ENCODE results near the gene TMEM17. TPM values are rescaled to one million over a fixed set of nuclear protein-coding genes. Genes with fewer than 3 reads are reported as not detected.
"Not testable (repeated sequence)": the region's sequence is repeated elsewhere in the genome, so short reads cannot be mapped to it uniquely, and the experiment has no call there.

The TMEM17 gene
- total and polyA plus RNA-seq, 2 donors (not counting 3 experiments of a cell fraction or from before 2014, with no cell fraction given), result 0.91 to 2.0 TPM

DNA sequence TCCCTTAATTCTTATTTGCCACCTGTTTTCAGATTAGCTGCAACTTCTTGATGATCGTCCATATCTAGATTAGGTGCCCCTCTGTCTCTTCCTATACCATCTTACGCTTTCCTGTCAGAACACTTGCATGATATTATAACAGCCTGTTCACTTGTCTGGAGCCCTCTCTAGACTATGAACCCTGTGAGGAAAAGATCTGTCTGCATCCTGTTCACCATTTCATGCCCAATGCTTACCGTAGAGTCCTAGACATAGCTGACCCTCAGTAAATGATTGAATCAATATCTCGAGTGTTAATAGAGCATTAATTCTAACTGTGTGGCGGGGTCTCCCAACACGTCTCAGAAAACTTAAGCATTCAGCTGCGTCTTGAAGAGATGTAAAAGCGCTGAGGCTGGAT, 31.8 kb upstream of the TMEM17 start:
- H3K79me2 ChIP-seq (ENCODE audit: control insufficient read depth, insufficient read depth, low read length), result no peaks in the 10 kb centered on the region
- intact Hi-C loops (cut with micrococcal nuclease) (no loop called here), dilution Hi-C loops (cut with MboI; ENCODE audit: extremely low pct_ligation_motif_present, low sequenced_read_pairs) (no loop called here)
- no peak overlapping the region for H3K4me3 ChIP-seq (replicated peaks in 1 of 3; ENCODE audit: insufficient read depth in 1 of 3, low read depth in 1 of 3, low read length in 3 of 3)
- no peaks in the 10 kb centered on the region for H3K36me3 ChIP-seq (ENCODE audit: control insufficient read depth in 2 of 2, extremely low read depth in 1 of 2, insufficient read depth in 2 of 2, low read length in 2 of 2)
- POLR2A ChIA-PET, result no interaction called here
- CTCF ChIA-PET, result no interaction called here
- H3K4me1 ChIP-seq (ENCODE audit: control insufficient read depth, extremely low read depth, insufficient read depth, low read length), result no peaks in the 10 kb centered on the region
- no peaks in the 10 kb centered on the region for H4K20me1 ChIP-seq (replicated peaks; ENCODE audit: control insufficient read depth, extremely low read depth, insufficient read depth, low read length)
- no peaks in the 10 kb centered on the region for H3K27me3 ChIP-seq (ENCODE audit: control insufficient read depth in 2 of 2, insufficient read depth in 2 of 2, low read length in 2 of 2)
- no peaks in the 10 kb centered on the region for H3K9me3 ChIP-seq (replicated peaks; ENCODE audit: control insufficient read depth, insufficient read depth, low read length)
- H3K27ac ChIP-seq (ENCODE audit: insufficient read depth, low read depth, low read length), result no peak overlapping the region
- DNase-seq (ENCODE audit: low read depth, low spot score) (no peak), FAIRE-seq (no peak)
- BruUV-seq (replicated peaks), result no TSS peak
- no peak overlapping the region for H2AFZ ChIP-seq (ENCODE audit: low read depth, low read length)
- H3K9me1 ChIP-seq (replicated peaks; ENCODE audit: control insufficient read depth, extremely low read depth, insufficient read depth, low read length), result no peaks in the 10 kb centered on the region
- no peak overlapping the region for H3K4me2 ChIP-seq (ENCODE audit: insufficient read depth, low read length)
- no peak overlapping the region for H3K9ac ChIP-seq (replicated peaks; ENCODE audit: extremely low read depth, insufficient read depth, low read length)
- no peak for TF ChIP-seq GATA2 (IDR thresholded peaks at IDR 0.05; ENCODE audit: insufficient read depth, insufficient read length, low read depth, low read length)
- TF ChIP-seq POLR2A (IDR thresholded peaks at IDR 0.05; ENCODE audit: low read depth, low read length), result no peak

DNA sequence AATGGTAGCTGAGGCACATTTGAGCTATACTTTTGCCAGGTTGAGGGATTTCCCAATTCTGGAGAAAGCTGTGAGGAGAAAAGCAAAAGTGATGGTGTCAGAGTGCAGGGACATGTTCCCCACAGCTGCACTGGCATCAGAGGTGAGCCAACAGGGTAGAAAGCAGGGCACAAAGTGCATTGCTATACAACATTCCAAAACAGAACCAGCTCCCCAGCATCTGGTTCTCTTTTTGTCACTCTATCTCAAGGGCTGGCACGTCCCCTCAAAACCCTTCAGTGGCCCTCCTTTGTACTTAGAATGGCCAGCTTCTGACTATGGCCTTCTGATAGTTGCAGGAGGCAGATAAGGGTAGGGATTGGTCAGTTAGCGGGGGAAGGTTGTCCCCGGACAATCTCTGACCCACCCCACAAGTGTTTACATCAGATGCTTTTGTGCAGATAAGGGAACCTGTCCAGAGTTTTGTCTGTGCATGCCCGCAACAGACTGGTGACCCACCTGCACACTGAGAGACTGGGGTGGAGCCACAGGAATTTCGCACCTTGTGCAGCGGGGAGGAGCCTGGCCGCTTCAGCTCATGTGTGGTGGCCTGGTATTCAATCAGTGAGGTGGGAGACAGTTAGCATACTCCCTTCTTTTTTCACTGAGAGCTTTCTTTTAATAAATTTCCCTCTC, 31.0 kb upstream of the TMEM17 start:
- intact Hi-C loops (cut with micrococcal nuclease) (no loop called here), dilution Hi-C loops (cut with MboI; ENCODE audit: extremely low pct_ligation_motif_present, low sequenced_read_pairs) (no loop called here)
- no TSS peak for BruUV-seq (replicated peaks)
- Histone ChIP-seq H3K4me2 (ENCODE audit: insufficient read depth, low read length) (no peak overlapping the region), H3K9me3 (replicated peaks; ENCODE audit: control insufficient read depth, insufficient read depth, low read length) (no peaks in the 10 kb centered on the region), H4K20me1 (replicated peaks; ENCODE audit: control insufficient read depth, extremely low read depth, insufficient read depth, low read length) (no peaks in the 10 kb centered on the region), H3K27me3 (ENCODE audit: control insufficient read depth in 2 of 2, insufficient read depth in 2 of 2, low read length in 2 of 2) (no peaks in the 10 kb centered on the region), H2AFZ (ENCODE audit: low read depth, low read length) (no peak overlapping the region), H3K27ac (ENCODE audit: insufficient read depth, low read depth, low read length) (no peak overlapping the region), H3K4me1 (ENCODE audit: control insufficient read depth, extremely low read depth, insufficient read depth, low read length) (no peaks in the 10 kb centered on the region), H3K9me1 (replicated peaks; ENCODE audit: control insufficient read depth, extremely low read depth, insufficient read depth, low read length) (no peaks in the 10 kb centered on the region), H3K9ac (replicated peaks; ENCODE audit: extremely low read depth, insufficient read depth, low read length) (no peak overlapping the region), H3K4me3 (replicated peaks in 1 of 3; ENCODE audit: insufficient read depth in 1 of 3, low read depth in 1 of 3, low read length in 3 of 3) (no peak overlapping the region), H3K36me3 (ENCODE audit: control insufficient read depth in 2 of 2, extremely low read depth in 1 of 2, insufficient read depth in 2 of 2, low read length in 2 of 2) (no peaks in the 10 kb centered on the region), H3K79me2 (ENCODE audit: control insufficient read depth, insufficient read depth, low read length) (no peaks in the 10 kb centered on the region)
- DNase-seq (ENCODE audit: low read depth, low spot score) (no peak), FAIRE-seq (no peak)
- CTCF ChIA-PET, result no interaction called here
- TF ChIP-seq, protein P1, sequence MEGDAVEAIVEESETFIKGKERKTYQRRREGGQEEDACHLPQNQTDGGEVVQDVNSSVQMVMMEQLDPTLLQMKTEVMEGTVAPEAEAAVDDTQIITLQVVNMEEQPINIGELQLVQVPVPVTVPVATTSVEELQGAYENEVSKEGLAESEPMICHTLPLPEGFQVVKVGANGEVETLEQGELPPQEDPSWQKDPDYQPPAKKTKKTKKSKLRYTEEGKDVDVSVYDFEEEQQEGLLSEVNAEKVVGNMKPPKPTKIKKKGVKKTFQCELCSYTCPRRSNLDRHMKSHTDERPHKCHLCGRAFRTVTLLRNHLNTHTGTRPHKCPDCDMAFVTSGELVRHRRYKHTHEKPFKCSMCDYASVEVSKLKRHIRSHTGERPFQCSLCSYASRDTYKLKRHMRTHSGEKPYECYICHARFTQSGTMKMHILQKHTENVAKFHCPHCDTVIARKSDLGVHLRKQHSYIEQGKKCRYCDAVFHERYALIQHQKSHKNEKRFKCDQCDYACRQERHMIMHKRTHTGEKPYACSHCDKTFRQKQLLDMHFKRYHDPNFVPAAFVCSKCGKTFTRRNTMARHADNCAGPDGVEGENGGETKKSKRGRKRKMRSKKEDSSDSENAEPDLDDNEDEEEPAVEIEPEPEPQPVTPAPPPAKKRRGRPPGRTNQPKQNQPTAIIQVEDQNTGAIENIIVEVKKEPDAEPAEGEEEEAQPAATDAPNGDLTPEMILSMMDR (IDR thresholded peaks at IDR 0.05; ENCODE audit: extremely low read depth in 1 of 2, insufficient read depth in 1 of 2, low read depth in 1 of 2, low read length in 2 of 2), result no peak
- TF ChIP-seq MYC (IDR thresholded peaks at IDR 0.05; ENCODE audit: low read depth, low read length) (no peak), JUN (IDR thresholded peaks at IDR 0.05; ENCODE audit: borderline replicate concordance, insufficient read depth, insufficient read length, low read depth) (no peak), POLR2A (IDR thresholded peaks at IDR 0.05; ENCODE audit: low read depth, low read length) (no peak)
- TF ChIP-seq, protein P2, sequence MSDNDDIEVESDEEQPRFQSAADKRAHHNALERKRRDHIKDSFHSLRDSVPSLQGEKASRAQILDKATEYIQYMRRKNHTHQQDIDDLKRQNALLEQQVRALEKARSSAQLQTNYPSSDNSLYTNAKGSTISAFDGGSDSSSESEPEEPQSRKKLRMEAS (IDR thresholded peaks at IDR 0.05; ENCODE audit: insufficient read depth, insufficient read length), result no peak
- POLR2A ChIA-PET, result no interaction called here

DNA sequence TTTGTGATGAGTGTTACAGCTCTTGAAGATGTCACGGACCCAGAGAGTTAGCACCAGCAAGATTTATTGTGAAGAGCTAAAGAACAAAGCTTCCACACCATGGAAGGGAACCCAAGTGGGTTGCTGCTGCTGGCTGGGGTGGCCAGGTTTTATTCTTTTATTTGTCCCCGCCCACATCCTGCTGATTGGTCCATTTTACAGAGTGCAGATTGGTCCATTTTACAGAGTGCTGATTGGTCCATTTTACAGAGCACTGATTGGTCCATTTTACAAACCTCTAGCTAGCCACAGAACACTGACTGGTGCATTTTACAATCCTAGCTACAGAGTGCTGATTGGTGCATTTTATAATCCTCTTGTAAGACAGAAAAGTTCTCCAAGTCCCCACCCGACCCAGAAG, 29.5 kb upstream of the TMEM17 start:
- FAIRE-seq; H3K9ac ChIP-seq (replicated peaks; ENCODE audit: extremely low read depth, insufficient read depth, low read length); H3K27me3 ChIP-seq (ENCODE audit: control insufficient read depth in 2 of 2, insufficient read depth in 2 of 2, low read length in 2 of 2); H3K4me2 ChIP-seq (ENCODE audit: insufficient read depth, low read length); H3K9me1 ChIP-seq (replicated peaks; ENCODE audit: control insufficient read depth, extremely low read depth, insufficient read depth, low read length); H3K4me3 ChIP-seq (replicated peaks in 1 of 3; ENCODE audit: insufficient read depth in 1 of 3, low read depth in 1 of 3, low read length in 3 of 3); H2AFZ ChIP-seq (ENCODE audit: low read depth, low read length); H3K9me3 ChIP-seq (replicated peaks; ENCODE audit: control insufficient read depth, insufficient read depth, low read length); H3K4me1 ChIP-seq (ENCODE audit: control insufficient read depth, extremely low read depth, insufficient read depth, low read length); H3K79me2 ChIP-seq (ENCODE audit: control insufficient read depth, insufficient read depth, low read length); CTCF ChIA-PET; dilution Hi-C loops (cut with MboI; ENCODE audit: extremely low pct_ligation_motif_present, low sequenced_read_pairs); H3K36me3 ChIP-seq (ENCODE audit: control insufficient read depth in 2 of 2, extremely low read depth in 1 of 2, insufficient read depth in 2 of 2, low read length in 2 of 2); POLR2A ChIA-PET; intact Hi-C loops (cut with micrococcal nuclease); H3K27ac ChIP-seq (ENCODE audit: insufficient read depth, low read depth, low read length); H4K20me1 ChIP-seq (replicated peaks; ENCODE audit: control insufficient read depth, extremely low read depth, insufficient read depth, low read length); DNase-seq (ENCODE audit: low read depth, low spot score); BruUV-seq (replicated peaks): not testable (repeated sequence)
